ENCODE measurements around the gene TMEM212. TPM values are rescaled to one million over a fixed set of nuclear protein-coding genes. Genes with fewer than 3 reads are reported as not detected.

TMEM212 gene
- total and polyA plus RNA-seq, 2 of the 13 experiments (the other 11 are each of a cell fraction or from before 2014, with no cell fraction given): not detected

- peak overlapping the region; percentile 52 for H3K4me2 ChIP-seq (ENCODE audit: low read depth, low read length)
- in situ Hi-C loops (cut with HindIII; ENCODE audit: extremely low pct_ligation_motif_present, low pct_unique_long_range_greater_than_20kb) (no loop called here), intact Hi-C loops (cut with micrococcal nuclease; ENCODE audit: unreplicated experiment) (loop anchor here (5.0 to 10.0 kb wide), 3 partner anchors 58 to 646 kb away; no protein-coding TSS in a partner anchor)
- no peak overlapping the region for H3K9ac ChIP-seq (ENCODE audit: insufficient read depth, low read depth, low read length)
- no peaks in the 10 kb centered on the region for H3K79me2 ChIP-seq (ENCODE audit: insufficient read depth, low read length)
- FAIRE-seq (no peak), ATAC-seq (no peak), DNase-seq (ENCODE audit: low spot score) (no peak)
- peaks cover 79% of the 10 kb centered on the region for H3K4me1 ChIP-seq (ENCODE audit: insufficient read depth, low read length)
- H3K9me3 ChIP-seq (ENCODE audit: low read length): no peaks in the 10 kb centered on the region
- H4K20me1 ChIP-seq (ENCODE audit: insufficient read depth, low read length): no peaks in the 10 kb centered on the region
- no peaks in the 10 kb centered on the region for H3K36me3 ChIP-seq (replicated peaks in 1 of 2; ENCODE audit: control insufficient read depth in 1 of 2, insufficient read depth in 2 of 2, low read length in 2 of 2)
- H2AFZ ChIP-seq (ENCODE audit: low read length): no peak overlapping the region
- peak overlapping the region; percentile 31 for H3K27ac ChIP-seq (ENCODE audit: extremely low read length, insufficient read depth, low read length)
- ChIA-PET POLR2A (interaction anchor here (1.0 to 5.6 kb wide), 9 partner anchors 8 to 212 kb away, joined by 3 to 37 read pairs (median 5); partner anchors contain the start of genes PLD1 and TMEM212), CTCF (ENCODE audit: low intra/inter-chr PET ratio, low total read pairs) (no interaction called here)
- peak overlapping the region in 1 of 3 experiments; percentile 22; a peak in 1 of 6 replicates for H3K4me3 ChIP-seq (replicated peaks in 1 of 3; ENCODE audit: insufficient read depth in 1 of 3, low read depth in 2 of 3, low read length in 3 of 3)
- no peaks in the 10 kb centered on the region for H3K27me3 ChIP-seq (ENCODE audit: control insufficient read depth in 1 of 2, insufficient read depth in 2 of 2, low read length in 2 of 2)
- no peak for TF ChIP-seq IRF1 (CRISPR knock-in tag; IDR thresholded peaks at IDR 0.05; ENCODE audit: low read depth)
- TF ChIP-seq TERF1 (CRISPR knock-in tag; IDR thresholded peaks at IDR 0.05): no peak
- no peak for TF ChIP-seq RERE (CRISPR knock-in tag; IDR thresholded peaks at IDR 0.05; ENCODE audit: low read depth)
- TF ChIP-seq RAD21 (CRISPR knock-in tag; IDR thresholded peaks at IDR 0.05): no peak
- no peak for TF ChIP-seq ZNF639 (CRISPR knock-in tag; conservative IDR thresholded peaks at IDR 0.05)
- no peak for TF ChIP-seq STAT5B (CRISPR knock-in tag; IDR thresholded peaks at IDR 0.05)
- no peak for TF ChIP-seq KLF13 (CRISPR knock-in tag; IDR thresholded peaks at IDR 0.05)
- TF ChIP-seq ZNF468 (CRISPR knock-in tag; IDR thresholded peaks at IDR 0.05): no peak
- TF ChIP-seq ZNF577 (CRISPR knock-in tag; IDR thresholded peaks at IDR 0.05; ENCODE audit: borderline replicate concordance, low read depth): no peak
- no peak for TF ChIP-seq BORCS8-MEF2B (CRISPR knock-in tag; IDR thresholded peaks at IDR 0.05)
- TF ChIP-seq PPARG (CRISPR knock-in tag; conservative IDR thresholded peaks at IDR 0.05): no peak
- no peak for TF ChIP-seq ZMAT5 (CRISPR knock-in tag; IDR thresholded peaks at IDR 0.05; ENCODE audit: borderline replicate concordance, low read depth)
- BruUV-seq (replicated peaks): no TSS peak
These were observed 12.7 kb upstream of the TMEM212 start for GRCh38 chr3:171830518-171830875.

Data from HepG2 (cell line).